Tibial artery (tissue), 4 donors: ENCODE data around the gene THSD4.

Experiments
- DNase-seq, 2 donors: peaks; one replicate each; pipeline ENCODE4 v3.0.0-alpha.2; 2019
- H3K27ac ChIP-seq, 2 donors: fragments of 200-600 bp; sonication (generic) in 1 of 2; 1 replicate in 1 of 2; 2 replicates in 1 of 2; pipeline ENCODE4 v1.5.1; 2018 to 2019; ENCODE audit warnings: mild to moderate bottlenecking in 1 of 2
- H3K27me3 ChIP-seq, 2 donors: fragments of 200-600 bp; sonication (generic) in 1 of 2; one replicate each; pipeline versions ENCODE4 v1.5.1 to v1.6.0; 2016 to 2019
- H3K36me3 ChIP-seq, 3 donors: fragments of 200-600 bp; sonication (generic) in 2 of 3; one replicate each; pipeline ENCODE4 v1.5.1; 2016 to 2019; ENCODE audit warnings: mild to moderate bottlenecking in 2 of 3
- H3K4me1 ChIP-seq, 4 donors: fragments of 200-600 bp; sonication (generic) in 2 of 4; 1 replicate in 3 of 4; 2 replicates in 1 of 4; pipeline ENCODE4 v1.5.1; 2016 to 2019
- H3K4me3 ChIP-seq, 2 donors: fragments of 200-600 bp; sonication (generic) in 1 of 2; 1 replicate in 1 of 2; 2 replicates in 1 of 2; pipeline ENCODE4 v1.5.1; 2018 to 2019; ENCODE audit warnings: mild to moderate bottlenecking in 2 of 2
- H3K9me3 ChIP-seq, 3 donors: fragments of 200-600 bp; sonication (generic) in 1 of 3; one replicate each; pipeline ENCODE4 v1.5.1; 2016 to 2019
- CTCF ChIP-seq, 2 experiments: fragments of 200-600 bp in 1 of 2; fragments of 450-650 bp in 1 of 2; IDR thresholded peaks; one replicate each; pipeline ENCODE4 v1.5.1; 2017 to 2019; ENCODE audit warnings: antibody characterized with exemption in 2 of 2, mild to moderate bottlenecking in 1 of 2, moderate library complexity in 1 of 2
- intact Hi-C: fragments of 100-400 bp; cut with DNase I; formaldehyde crosslinking; loops from one replicate; pipeline ENCODE4 v1.15.0; 2023; ENCODE audit warnings: low total_unique reads

Gene THSD4

GRCh38 chr15:71826196-71826595, 710.9 kb downstream of the THSD4 start:
- Histone ChIP-seq H3K27ac (no peak overlapping the region), H3K27me3 (no peaks in the 10 kb centered on the region), H3K9me3 (peaks cover 0 to 27% (median 0%) of the 10 kb centered on the region in 3 donors), H3K4me3 (no peak overlapping the region), H3K36me3 (peaks cover 48 to 85% (median 80%) of the 10 kb centered on the region in 3 donors), H3K4me1 (no peaks in the 10 kb centered on the region)
- no peak for DNase-seq
- intact Hi-C loops, result no loop called here
- TF ChIP-seq CTCF (IDR thresholded peaks at IDR 0.05), result no peak

GRCh38 chr15:71830981-71831380, 715.7 kb downstream of the THSD4 start:
- Histone ChIP-seq H3K9me3 (no peaks in the 10 kb centered on the region), H3K27me3 (no peaks in the 10 kb centered on the region), H3K4me1 (peaks cover 0 to 7% (median 0%) of the 10 kb centered on the region in 4 donors), H3K36me3 (peaks cover 36 to 48% (median 44%) of the 10 kb centered on the region in 3 donors), H3K4me3 (no peak overlapping the region), H3K27ac (no peak overlapping the region)
- intact Hi-C loops, result no loop called here
- TF ChIP-seq CTCF (IDR thresholded peaks at IDR 0.05), result no peak
- no peak for DNase-seq
